Measurements from ENCODE around the gene LRP1. TPM values are rescaled to one million over a fixed set of nuclear protein-coding genes. Genes with fewer than 3 reads are reported as not detected.

Gene LRP1
- total RNA-seq, 1 experiment from 2014 or later: 9.0 TPM

GRCh38 chr12:57236201-57236924 is 108.1 kb downstream of the LRP1 start:
- no peaks in the 10 kb centered on the region; the same call in 1 of the 2 replicates for H3K36me3 ChIP-seq (ENCODE audit: control insufficient read depth, insufficient read depth, low read length)
- CTCF ChIA-PET: interaction anchor here (1.1 kb wide), 1 partner anchor 19 kb away, joined by 3 read pairs; no protein-coding TSS in a partner anchor
- intact Hi-C loops (cut with micrococcal nuclease; ENCODE audit: unreplicated experiment): no loop called here
- TF ChIP-seq REST (IDR thresholded peaks at IDR 0.05; ENCODE audit: insufficient read depth in 1 of 2, low read depth in 2 of 2, low read length in 1 of 2): no peak
- no peak for TF ChIP-seq TCF7L2 (IDR thresholded peaks at IDR 0.05; ENCODE audit: low read depth, low read length)
- TF ChIP-seq SIN3A (IDR thresholded peaks at IDR 0.05; ENCODE audit: borderline replicate concordance, insufficient read depth, low read depth, low read length): no peak
- TF ChIP-seq CTCF (IDR thresholded peaks at IDR 0.05): no peak
- no peak for TF ChIP-seq POLR2AphosphoS5 (IDR thresholded peaks at IDR 0.05; ENCODE audit: low read depth, low read length)
- BruUV-seq (replicated peaks): no TSS peak
- in situ Hi-C loops (cut with HindIII; ENCODE audit: low pct_unique_long_range_greater_than_20kb, low sequenced_read_pairs): no loop called here
- no peak overlapping the region for H3K27ac ChIP-seq (ENCODE audit: low read length)
- DNase-seq (ENCODE audit: low read depth, low spot score) (no peak), ATAC-seq (no peak)
- POLR2A ChIA-PET: no interaction called here
- H3K4me3 ChIP-seq (ENCODE audit: low read depth in 2 of 2, low read length in 2 of 2): no peak overlapping the region
- peaks cover 2% of the 10 kb centered on the region; the same call in 1 of the 2 replicates for H3K27me3 ChIP-seq (ENCODE audit: control insufficient read depth, insufficient read depth, low read length)
- no peaks in the 10 kb centered on the region for H3K9me3 ChIP-seq (ENCODE audit: control insufficient read depth, insufficient read depth, low read depth, low read length)
- peaks cover 16% of the 10 kb centered on the region for H3K4me1 ChIP-seq (ENCODE audit: control insufficient read depth, insufficient read depth, low read length)

DNA sequence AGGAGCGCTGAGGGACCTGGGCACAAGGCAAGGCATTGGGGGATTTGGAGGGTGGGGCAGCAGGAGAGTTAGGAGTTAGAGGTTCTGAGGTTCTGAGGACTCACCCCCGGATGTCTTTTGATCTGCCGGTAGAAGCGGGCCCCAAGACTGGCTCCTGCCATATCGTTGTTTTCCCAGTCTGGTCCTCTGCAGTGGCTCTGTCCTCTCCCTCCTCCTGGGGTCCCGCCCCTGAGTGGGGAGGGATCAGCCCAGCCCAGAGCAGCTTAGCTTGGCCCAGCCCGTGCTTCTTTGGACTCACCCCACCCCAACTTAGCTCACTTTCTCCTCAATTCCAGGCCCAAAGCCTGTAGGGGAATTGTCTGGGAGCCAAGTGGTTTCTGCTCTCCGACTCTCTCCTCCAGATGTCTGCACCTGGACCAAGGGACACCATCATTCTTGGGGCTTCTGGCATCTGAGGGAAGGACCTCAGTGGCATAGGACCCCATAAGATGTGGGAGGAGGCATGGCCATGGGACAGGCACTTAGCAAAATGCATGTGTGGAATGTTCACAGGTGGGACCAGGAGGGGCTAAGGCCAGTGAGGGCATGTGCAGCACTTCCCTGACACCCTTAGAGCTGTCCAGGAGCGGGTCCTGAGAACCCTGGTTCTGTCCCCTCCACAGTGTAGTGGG is 108.8 kb downstream of the LRP1 start:
- Histone ChIP-seq H3K36me3 (ENCODE audit: control insufficient read depth, insufficient read depth, low read length) (no peaks in the 10 kb centered on the region; the same call in 1 of the 2 replicates), H3K4me1 (ENCODE audit: control insufficient read depth, insufficient read depth, low read length) (peaks cover 18% of the 10 kb centered on the region), H3K9me3 (ENCODE audit: control insufficient read depth, insufficient read depth, low read depth, low read length) (no peaks in the 10 kb centered on the region), H3K27me3 (ENCODE audit: control insufficient read depth, insufficient read depth, low read length) (peaks cover 2% of the 10 kb centered on the region; the same call in 1 of the 2 replicates), H3K4me3 (ENCODE audit: low read depth in 2 of 2, low read length in 2 of 2) (no peak overlapping the region), H3K27ac (ENCODE audit: low read length) (no peak overlapping the region)
- in situ Hi-C loops (cut with HindIII; ENCODE audit: low pct_unique_long_range_greater_than_20kb, low sequenced_read_pairs): no loop called here
- POLR2A ChIA-PET: no interaction called here
- ATAC-seq: no peak
- BruUV-seq (replicated peaks): no TSS peak
- no peak for DNase-seq (ENCODE audit: low read depth, low spot score)
- intact Hi-C loops (cut with micrococcal nuclease; ENCODE audit: unreplicated experiment): no loop called here
- CTCF ChIA-PET: interaction anchor here (1.0 to 1.1 kb wide), 2 partner anchors 19 to 23 kb away, joined by 3 read pairs; no protein-coding TSS in a partner anchor
- TF ChIP-seq CTCF (IDR thresholded peaks at IDR 0.05) (no peak), POLR2AphosphoS5 (IDR thresholded peaks at IDR 0.05; ENCODE audit: low read depth, low read length) (no peak), SIN3A (IDR thresholded peaks at IDR 0.05; ENCODE audit: borderline replicate concordance, insufficient read depth, low read depth, low read length) (no peak), REST (IDR thresholded peaks at IDR 0.05; ENCODE audit: insufficient read depth in 1 of 2, low read depth in 2 of 2, low read length in 1 of 2) (no peak; a peak in 1 of 4 replicates), TCF7L2 (IDR thresholded peaks at IDR 0.05; ENCODE audit: low read depth, low read length) (no peak)
